ENCODE data around the gene GPR146.

GRCh38 chr7:1064581-1064980 is 20.2 kb downstream of the GPR146 start:
- TF ChIP-seq CTCF (conservative IDR thresholded peaks at IDR 0.05; ENCODE audit: low read depth, low read length): no peak
- no peak for TF ChIP-seq RFX5 (IDR thresholded peaks at IDR 0.05; ENCODE audit: low read depth, low read length)
